GM18508 (cell line): ENCODE results near the gene UBE2I.

Experiments
- ATAC-seq: cut with Tn5 transposase; IDR thresholded peaks from one replicate; pipeline ENCODE4 v1.9.1; 2021; ENCODE audit warnings: moderate number of reproducible peaks; ENCODE audit not compliant: insufficient read depth, unreplicated experiment

The UBE2I gene

GRCh38 chr16:1311738-1312466 lies 2.5 kb downstream of the UBE2I start:
- ATAC-seq: no peak

GRCh38 chr16:1312467-1312816 lies 3.0 kb downstream of the UBE2I start:
- no peak for ATAC-seq

DNA sequence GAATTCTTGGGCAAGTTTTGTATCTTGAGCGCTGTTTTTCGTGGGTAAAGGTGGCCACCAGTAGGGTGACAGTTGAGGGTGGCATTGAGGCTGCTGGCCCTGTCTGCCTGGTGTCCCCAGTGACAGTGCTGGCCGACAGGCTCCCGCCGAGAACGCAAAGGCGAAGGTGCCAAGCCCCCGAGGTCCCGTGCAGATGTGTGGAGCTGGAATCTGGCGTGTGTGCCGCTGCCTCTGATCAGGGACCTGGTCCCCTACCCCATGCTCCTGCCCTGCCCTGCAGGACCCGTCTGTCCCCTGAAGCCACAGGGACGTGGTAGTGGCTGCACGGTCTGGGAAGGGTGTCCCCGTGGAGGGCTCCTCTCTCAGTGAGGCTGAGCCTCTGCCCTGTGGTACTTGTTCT lies 3.5 kb downstream of the UBE2I start:
- no peak for ATAC-seq

GRCh38 chr16:1313721-1314369 lies 4.4 kb downstream of the UBE2I start:
- ATAC-seq: no peak

DNA sequence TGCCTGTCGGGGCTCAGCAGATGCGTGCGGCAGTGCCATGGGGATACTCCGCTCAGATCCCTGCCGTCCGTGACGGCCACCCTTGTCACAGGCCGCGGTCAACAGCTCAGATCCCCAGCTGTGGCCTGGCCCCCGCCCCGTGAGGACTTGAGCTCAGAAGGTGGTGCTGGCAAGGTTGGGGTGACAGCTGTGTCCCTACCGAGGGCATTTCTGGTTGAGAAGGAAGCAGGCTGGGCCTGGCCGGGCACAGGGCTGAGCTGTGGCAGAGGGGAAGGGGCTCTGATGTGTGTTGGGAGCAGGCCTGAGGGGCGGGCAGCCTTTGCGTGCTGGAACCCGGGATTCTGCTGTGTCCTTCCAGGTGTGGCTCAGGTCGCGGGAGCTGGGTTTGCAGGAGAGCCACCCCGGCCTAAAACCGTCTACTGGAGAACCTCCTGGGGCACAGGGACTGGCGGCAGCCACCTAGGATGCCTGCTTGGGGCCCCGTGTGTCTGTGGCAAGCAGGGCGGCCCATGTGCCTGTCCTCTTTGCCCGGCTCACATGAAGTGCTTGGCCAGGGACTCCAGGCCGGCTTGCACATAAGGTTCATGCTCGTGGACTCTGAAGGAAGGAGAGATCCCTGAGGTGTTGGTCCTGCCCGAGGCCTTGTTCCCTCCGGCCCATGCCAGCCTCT lies 5.1 kb downstream of the UBE2I start:
- ATAC-seq: no peak

DNA sequence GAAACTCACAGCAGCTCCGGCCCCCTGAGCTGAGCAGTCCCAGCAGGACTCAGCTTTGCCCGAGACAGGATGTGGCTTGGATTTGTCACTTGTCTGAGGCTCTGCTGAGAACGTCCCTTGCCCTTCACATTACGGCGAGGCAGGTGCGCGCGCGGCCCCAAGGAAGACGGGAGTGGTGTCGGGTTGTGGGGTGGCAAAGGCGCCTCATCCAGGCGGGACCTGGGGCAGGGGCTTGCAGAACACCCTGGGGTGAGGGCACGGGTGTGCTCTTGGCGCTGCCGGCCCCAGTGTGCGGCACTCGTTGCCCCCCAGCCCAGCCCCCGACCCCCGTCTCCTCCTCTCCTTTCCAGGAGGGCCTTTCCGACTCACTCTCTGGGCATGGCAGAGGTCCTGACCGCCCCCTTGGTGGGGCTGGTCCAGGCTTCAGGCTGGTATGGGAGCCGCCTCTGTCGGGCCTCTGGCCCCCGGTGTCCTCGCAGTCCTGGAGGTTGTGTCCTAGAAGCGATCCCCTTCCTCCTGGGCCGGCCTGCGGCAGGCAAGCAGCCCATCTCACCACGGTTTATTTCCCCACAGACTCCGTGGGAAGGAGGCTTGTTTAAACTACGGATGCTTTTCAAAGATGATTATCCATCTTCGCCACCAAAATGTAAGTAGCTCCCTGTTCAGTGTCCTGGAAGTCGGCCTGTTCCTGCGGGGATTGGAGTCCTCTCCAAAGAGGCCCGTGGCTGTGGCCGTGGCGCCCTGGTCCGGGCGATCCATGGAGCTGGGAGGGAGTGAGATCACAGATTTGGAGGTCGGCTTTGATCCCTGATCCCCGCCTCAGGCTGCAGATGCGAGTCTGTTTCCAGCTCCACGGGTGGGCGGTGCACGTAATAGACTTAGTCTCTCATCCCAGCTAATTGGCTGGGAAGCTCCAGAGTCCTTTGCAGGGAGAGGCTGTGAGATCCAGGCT lies 5.9 kb downstream of the UBE2I start:
- ATAC-seq: no peak

- no peak for ATAC-seq
Measured at GRCh38 chr16:1316033-1316405, 6.6 kb downstream of the UBE2I start.

GRCh38 chr16:1317479-1318267 lies 8.2 kb downstream of the UBE2I start:
- no peak for ATAC-seq

GRCh38 chr16:1318268-1318545 lies 8.8 kb downstream of the UBE2I start:
- no peak for ATAC-seq

GRCh38 chr16:1319041-1319440 lies 9.6 kb downstream of the UBE2I start:
- ATAC-seq: no peak

- ATAC-seq: no peak
Measured at GRCh38 chr16:1320097-1320496, 10.7 kb downstream of the UBE2I start.

- no peak for ATAC-seq
Measured at GRCh38 chr16:1320658-1321240, 11.3 kb downstream of the UBE2I start.

DNA sequence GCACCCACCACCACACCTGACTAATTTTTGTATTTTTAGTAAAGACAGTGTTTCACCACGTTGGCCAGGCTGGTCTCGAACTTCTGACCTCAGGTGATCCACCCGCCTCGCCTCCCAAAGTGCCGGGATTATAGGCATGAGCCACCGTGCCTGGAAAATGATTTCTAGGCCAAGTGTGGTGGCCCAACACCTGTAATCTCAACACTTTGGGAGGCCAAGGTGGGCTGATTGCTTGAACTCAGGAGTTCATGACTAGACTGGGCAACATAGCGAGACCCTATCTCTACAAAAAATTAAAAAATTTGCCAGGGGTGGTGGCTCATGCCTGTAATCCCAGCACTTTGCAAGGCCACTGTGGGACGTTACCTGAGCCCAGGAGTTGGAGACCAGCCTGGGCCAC lies 13.0 kb downstream of the UBE2I start:
- ATAC-seq: no peak

- ATAC-seq: no peak
Measured at GRCh38 chr16:1323296-1324239, 14.1 kb downstream of the UBE2I start.

- ATAC-seq: no peak
Measured at GRCh38 chr16:1324286-1324826, 14.9 kb downstream of the UBE2I start.

- no peak for ATAC-seq
Measured at GRCh38 chr16:1325261-1325660, 15.8 kb downstream of the UBE2I start.

- no peak for ATAC-seq
Measured at GRCh38 chr16:1325673-1326371, 16.4 kb downstream of the UBE2I start.

GRCh38 chr16:1326391-1326790 lies 17.0 kb downstream of the UBE2I start:
- ATAC-seq: no peak
